H1 (cell line): ENCODE data around the gene CMIP. TPM values are rescaled to one million over a fixed set of nuclear protein-coding genes. Genes with fewer than 3 reads are reported as not detected.

Source experiments
- CTCF ChIA-PET: fragments of 300-600 bp; sonication (Branson Sonifier 250); formaldehyde crosslinking; loops from one replicate; lab custom pipeline; 2021; ENCODE audit not compliant: partially characterized antibody; lab: Charles Lee
- POLR2A ChIA-PET: fragments of 300-600 bp; sonication (Branson Sonifier 250); formaldehyde crosslinking; loops from one replicate; lab custom pipeline; 2021; ENCODE audit warnings: inconsistent platforms; ENCODE audit not compliant: partially characterized antibody; lab: Charles Lee
- DNase-seq, 2 experiments: peaks; one replicate each; pipeline versions ENCODE4 v3.0.0 to v3.0.0-alpha.2; 2010 to 2022; ENCODE audit warnings: low spot score in 2 of 2, low read depth in 1 of 2, mixed read lengths in 1 of 2
- FAIRE-seq: peaks from 2 replicates; lab custom pipeline; 2011; peaks lifted over from hg19 to GRCh38; lab: Jason Lieb, UNC
- H2AFZ ChIP-seq: 2 replicates; pipeline ENCODE4 v1.8.1; 2012; ENCODE audit warnings: low read length, inconsistent platforms
- H2AK5ac ChIP-seq: 2 replicates; pipeline ENCODE4 v1.6.1; 2013; ENCODE audit warnings: low read depth, low read length
- H2BK120ac ChIP-seq: replicated peaks from 2 replicates; pipeline ENCODE3; 2013; ENCODE audit warnings: low read depth, low read length, inconsistent platforms
- H2BK12ac ChIP-seq: 2 replicates; pipeline ENCODE4 v1.6.1; 2013; ENCODE audit warnings: low read depth, low read length
- H2BK15ac ChIP-seq: 2 replicates; pipeline ENCODE4 v1.6.1; 2013; ENCODE audit warnings: low read length
- H2BK20ac ChIP-seq: 2 replicates; pipeline ENCODE4 v1.6.1; 2013; ENCODE audit warnings: low read length
- H2BK5ac ChIP-seq: 2 replicates; pipeline ENCODE4 v1.6.1; 2013; ENCODE audit warnings: low read depth, low read length
- H3K14ac ChIP-seq: 2 replicates; pipeline ENCODE4 v1.6.1; 2013; ENCODE audit warnings: inconsistent platforms; ENCODE audit not compliant: insufficient read length
- H3K18ac ChIP-seq: 2 replicates; pipeline ENCODE4 v1.6.1; 2013; ENCODE audit warnings: low read length; ENCODE audit errors: extremely low read depth
- H3K23ac ChIP-seq: 2 replicates; pipeline ENCODE4 v1.6.1; 2013; ENCODE audit warnings: inconsistent platforms; ENCODE audit not compliant: insufficient read length
- H3K23me2 ChIP-seq: 2 replicates; pipeline ENCODE4 v1.6.1; 2013; ENCODE audit warnings: low read depth, low read length
- H3K27ac ChIP-seq: 2 replicates; pipeline ENCODE4 v1.6.1; 2011; ENCODE audit warnings: low read depth, low read length, inconsistent platforms
- H3K27me3 ChIP-seq, 4 experiments: replicated peaks in 1 of 4; 1 replicate in 1 of 4; 2 replicates in 3 of 4; pipeline versions ENCODE4 v1.6.1 to v1.8.1; 2011 to 2013; ENCODE audit warnings: low read length in 3 of 4, mild to moderate bottlenecking in 3 of 4, inconsistent platforms in 2 of 4, mixed read lengths in 2 of 4, moderate library complexity in 1 of 4; ENCODE audit not compliant: control insufficient read depth in 3 of 4, insufficient read depth in 3 of 4; ENCODE audit errors: extremely low read depth in 1 of 4
- H3K36me3 ChIP-seq, 4 experiments: 2 replicates each; pipeline versions ENCODE4 v1.6.1 to v1.8.1; 2011 to 2013; ENCODE audit warnings: mild to moderate bottlenecking in 4 of 4, low read length in 3 of 4, moderate library complexity in 2 of 4, control low read depth in 1 of 4, inconsistent platforms in 1 of 4; ENCODE audit not compliant: insufficient read depth in 4 of 4, control insufficient read depth in 2 of 4
- H3K4ac ChIP-seq: replicated peaks from 2 replicates; pipeline ENCODE3; 2013; ENCODE audit warnings: low read length, low read depth, mixed read lengths, inconsistent platforms; ENCODE audit not compliant: insufficient read length
- H3K4me1 ChIP-seq, 4 experiments: replicated peaks in 1 of 4; 1 replicate in 1 of 4; 2 replicates in 3 of 4; pipeline versions ENCODE4 v1.6.1 to v1.8.1; 2011 to 2013; ENCODE audit warnings: low read length in 3 of 4, inconsistent platforms in 2 of 4, mixed read lengths in 1 of 4; ENCODE audit not compliant: insufficient read depth in 4 of 4, control insufficient read depth in 3 of 4
- H3K4me2 ChIP-seq, 2 experiments: 2 replicates each; pipeline versions ENCODE4 v1.6.1 to v1.8.1; 2011 to 2013; ENCODE audit warnings: low read depth in 2 of 2, low read length in 2 of 2, control low read depth in 1 of 2, inconsistent platforms in 1 of 2, mild to moderate bottlenecking in 1 of 2; ENCODE audit not compliant: insufficient read depth in 1 of 2
- H3K4me3 ChIP-seq, 4 experiments: fragments of 200-600, 300-600 bp in 1 of 4; sonication (generic), shearing (Covaris generic), sonication (Bioruptor Twin) in 1 of 4; 2 replicates each; pipeline versions ENCODE4 v1.5.1 to v1.8.1; 2011 to 2016; ENCODE audit warnings: low read length in 4 of 4, low read depth in 3 of 4, control low read depth in 2 of 4, inconsistent platforms in 2 of 4, mild to moderate bottlenecking in 2 of 4, mixed read lengths in 1 of 4, moderate library complexity in 1 of 4; ENCODE audit not compliant: insufficient read depth in 2 of 4; ENCODE audit errors: extremely low read depth in 1 of 4
- H3K56ac ChIP-seq: replicated peaks from 2 replicates; pipeline ENCODE3; 2013; ENCODE audit warnings: low read depth, mild to moderate bottlenecking, mixed read lengths, low read length, inconsistent platforms; ENCODE audit not compliant: insufficient read length
- H3K79me1 ChIP-seq: 2 replicates; pipeline ENCODE4 v1.6.1; 2013; ENCODE audit warnings: low read depth, low read length, control low read depth
- H3K79me2 ChIP-seq, 2 experiments: 2 replicates each; pipeline versions ENCODE4 v1.6.1 to v1.8.1; 2012 to 2013; ENCODE audit warnings: low read length in 2 of 2, mild to moderate bottlenecking in 2 of 2, inconsistent platforms in 1 of 2; ENCODE audit not compliant: insufficient read depth in 2 of 2, control insufficient read depth in 1 of 2
- H3K9ac ChIP-seq, 4 experiments: replicated peaks in 1 of 4; 1 replicate in 1 of 4; 2 replicates in 3 of 4; pipeline versions ENCODE4 v1.6.1 to v1.8.1; 2011 to 2013; ENCODE audit warnings: low read depth in 3 of 4, low read length in 3 of 4, control low read depth in 2 of 4, mild to moderate bottlenecking in 2 of 4, moderate library complexity in 2 of 4, inconsistent platforms in 1 of 4; ENCODE audit errors: extremely low read depth in 1 of 4
- H3K9me3 ChIP-seq, 2 experiments: 2 replicates each; pipeline versions ENCODE4 v1.6.1 to v1.8.1; 2012 to 2013; ENCODE audit warnings: mild to moderate bottlenecking in 2 of 2, moderate library complexity in 2 of 2, control low read depth in 1 of 2, inconsistent platforms in 1 of 2, low read depth in 1 of 2, low read length in 1 of 2, mixed read lengths in 1 of 2; ENCODE audit not compliant: insufficient read depth in 2 of 2
- H4K20me1 ChIP-seq, 2 experiments: replicated peaks in 1 of 2; 2 replicates each; pipeline versions ENCODE3 to v1.8.1; 2011 to 2013; ENCODE audit warnings: inconsistent platforms in 2 of 2, low read length in 2 of 2, mild to moderate bottlenecking in 1 of 2; ENCODE audit not compliant: insufficient read depth in 2 of 2, control insufficient read depth in 1 of 2
- H4K5ac ChIP-seq: 2 replicates; pipeline ENCODE4 v1.6.1; 2013; ENCODE audit warnings: low read length, low read depth, mixed read lengths, inconsistent platforms; ENCODE audit not compliant: insufficient read length
- H4K8ac ChIP-seq: 2 replicates; pipeline ENCODE4 v1.8.0; 2013; ENCODE audit warnings: mild to moderate bottlenecking, moderate library complexity, low read length, inconsistent platforms; ENCODE audit not compliant: insufficient read depth; ENCODE audit errors: extremely low read depth
- H4K91ac ChIP-seq: replicated peaks from 2 replicates; pipeline ENCODE3; 2013; ENCODE audit warnings: low read length, mixed read lengths, inconsistent platforms; ENCODE audit not compliant: insufficient read length
- BACH1 ChIP-seq: IDR thresholded peaks from 2 replicates; pipeline ENCODE4 v1.6.1; 2012; ENCODE audit warnings: low read length, improper control_type of control experiment
- CEBPB ChIP-seq: IDR thresholded peaks from 2 replicates; pipeline ENCODE4 v1.6.1; 2012; ENCODE audit warnings: low read depth, low read length
- CHD2 ChIP-seq: IDR thresholded peaks from 2 replicates; pipeline ENCODE4 v1.6.1; 2012; ENCODE audit warnings: low read length, improper control_type of control experiment
- CTCF ChIP-seq, 3 experiments: IDR thresholded peaks; 1 replicate in 2 of 3; 2 replicates in 1 of 3; pipeline versions ENCODE4 v1.5.1 to v1.6.1; 2011; ENCODE audit warnings: low read length in 3 of 3, mild to moderate bottlenecking in 3 of 3, inconsistent platforms in 2 of 3, low read depth in 1 of 3, moderate library complexity in 1 of 3; ENCODE audit not compliant: insufficient read depth in 1 of 3; ENCODE audit errors: control extremely low read depth in 1 of 3
- EGR1 ChIP-seq: IDR thresholded peaks from 2 replicates; pipeline ENCODE4 v1.6.1; 2011; ENCODE audit warnings: low read depth, low read length, borderline replicate concordance
- HDAC6 ChIP-seq: IDR thresholded peaks from one replicate; pipeline ENCODE4 v1.7.1; 2012; ENCODE audit warnings: low read depth, mild to moderate bottlenecking, inconsistent platforms, low read length, moderate library complexity
- JUN ChIP-seq: IDR thresholded peaks from 2 replicates; pipeline ENCODE4 v1.6.1; 2011; ENCODE audit warnings: low read depth, mild to moderate bottlenecking, improper control_type of control experiment, low read length
- PHF8 ChIP-seq: fragments of 200-600 bp; sonication (generic); conservative IDR thresholded peaks from 2 replicates; pipeline ENCODE4 v1.7.1; 2012; ENCODE audit warnings: low read depth, mild to moderate bottlenecking, inconsistent platforms, low read length, moderate library complexity
- SP4 ChIP-seq: IDR thresholded peaks from 2 replicates; pipeline ENCODE4 v1.6.1; 2012; ENCODE audit warnings: low read length, inconsistent platforms
- USF2 ChIP-seq: IDR thresholded peaks from 2 replicates; pipeline ENCODE4 v1.6.1; 2011; ENCODE audit warnings: low read length, improper control_type of control experiment
- YY1 ChIP-seq: IDR thresholded peaks from 2 replicates; pipeline ENCODE4 v1.6.1; 2011; ENCODE audit warnings: low read depth, mild to moderate bottlenecking, low read length
- WGBS, 2 experiments: shearing (Covaris generic) in 1 of 2; methylation state at CpG; one replicate each; pipeline versions ENCODE4 v1.1.6 to v1.1.7; 2013 to 2015; ENCODE audit warnings: low lambda C conversion rate in 2 of 2, mixed read lengths in 2 of 2, inconsistent platforms in 1 of 2, low coverage in 1 of 2, missing lambda C conversion rate in 1 of 2; ENCODE audit not compliant: insufficient replicate concordance in 2 of 2, insufficient coverage in 1 of 2, insufficient read length in 1 of 2; ENCODE audit errors: extremely low coverage in 1 of 2, missing lambda C conversion rate in 1 of 2; 5-methylcytosine and 5-hydroxymethylcytosine counted together
- polyA plus RNA-seq, 7 experiments: library from polyadenylated mRNA; depleted of rRNA in 3 of 7; stranded (reverse) in 5 of 7; unstranded in 2 of 7; fragments of >200 nt in 5 of 7; fragments of 200-250 nt in 2 of 7; gene quantifications; 1 replicate in 5 of 7; 2 replicates in 1 of 7; 4 replicates in 1 of 7; pipeline versions ENCODE4 v1.2.1 to v1.2.3, GENCODE V29; 2011 to 2013; ENCODE audit warnings: missing spikeins in 2 of 7, mixed read lengths in 2 of 7
- total RNA-seq: library from RNA; stranded (reverse); fragmentation: NEBNext Ultra II Directional; extraction: Animal tissue kit (Norgen Biotek cat#: 25700); gene quantifications from 2 replicates; pipeline ENCODE4 v1.2.1, GENCODE V29; 2021

The CMIP gene
- total and polyA plus RNA-seq, 2 of the 8 experiments (the other 6 are each of a cell fraction or from before 2014, with no cell fraction given) = 7.9 to 53.2 TPM

- Histone ChIP-seq H3K23ac (no peak overlapping the region), H3K9me3 (no peaks in the 10 kb centered on the region), H3K56ac (no peak overlapping the region), H4K8ac (no peak overlapping the region), H4K5ac (no peak overlapping the region), H3K4me1 (peaks cover 0 to 5% (median 0%) of the 10 kb centered on the region in 4 experiments; a peak in 3 of 7 replicates), H3K4ac (no peak overlapping the region), H3K79me2 (peaks cover 0 to 3% of the 10 kb centered on the region in 2 experiments; a peak in 1 of 4 replicates), H3K18ac (no peak overlapping the region), H3K27ac (no peak overlapping the region), H3K23me2 (no peaks in the 10 kb centered on the region), H3K79me1 (0 out of 2 replicates have a peak, but pooled peaks cover 7% of the 10 kb centered on the region), H2BK12ac (no peak overlapping the region), H3K14ac (no peak overlapping the region), H2BK120ac (no peak overlapping the region), H3K36me3 (peaks cover 6 to 18% (median 9%) of the 10 kb centered on the region in 4 experiments; a peak in 6 of 8 replicates), H4K91ac (no peak overlapping the region), H2BK15ac (no peak overlapping the region), H3K27me3 (no peaks in the 10 kb centered on the region), H2AK5ac (no peak overlapping the region), H3K4me3 (no peak overlapping the region), H2AFZ (no peak overlapping the region), H2BK5ac (no peak overlapping the region), H3K4me2 (no peak overlapping the region), H3K9ac (no peak overlapping the region), H4K20me1 (peaks cover 4 to 7% of the 10 kb centered on the region in 2 experiments), H2BK20ac (no peak overlapping the region)
- no peak for DNase-seq
- WGBS, 2 experiments = 97% methylated on average over 16 of the region's 16 CpGs; no CpG with 5 or more reads in 1 of the 2 experiments
- FAIRE-seq = no peak
- POLR2A ChIA-PET = no interaction called here
- CTCF ChIA-PET = interaction anchor here (1.0 to 2.0 kb wide), 6 partner anchors 11 to 65 kb away, joined by 3 to 5 read pairs (median 4); no protein-coding TSS in a partner anchor
- TF ChIP-seq YY1 (no peak), HDAC6 (no peak), CTCF (IDR thresholded peaks at IDR 0.05; ENCODE audit: control extremely low read depth in 1 of 3, insufficient read depth in 1 of 3, low read depth in 1 of 3, low read length in 3 of 3) (no peak), USF2 (no peak), JUN (no peak), PHF8 (no peak), CHD2 (no peak), BACH1 (no peak), SP4 (no peak), CEBPB (no peak), EGR1 (no peak)
These were observed 247.4 kb downstream of the CMIP start for GRCh38 chr16:81692021-81692420.
